Measurements from ENCODE around the gene CDC42EP1.
"Not testable (repeated sequence)": the region's sequence is repeated elsewhere in the genome, so short reads cannot be mapped to it uniquely, and the experiment has no call there.

Gene CDC42EP1

GRCh38 chr22:37534445-37534844, 25.8 kb upstream of the CDC42EP1 start:
- no peak for DNase-seq (ENCODE audit: low read depth)

GRCh38 chr22:37535159-37535558, 25.1 kb upstream of the CDC42EP1 start:
- DNase-seq (ENCODE audit: low read depth), result no peak

- DNase-seq (ENCODE audit: low read depth), result peak; percentile 88
Observed at GRCh38 chr22:37538590-37539357, 21.5 kb upstream of the CDC42EP1 start.

DNA sequence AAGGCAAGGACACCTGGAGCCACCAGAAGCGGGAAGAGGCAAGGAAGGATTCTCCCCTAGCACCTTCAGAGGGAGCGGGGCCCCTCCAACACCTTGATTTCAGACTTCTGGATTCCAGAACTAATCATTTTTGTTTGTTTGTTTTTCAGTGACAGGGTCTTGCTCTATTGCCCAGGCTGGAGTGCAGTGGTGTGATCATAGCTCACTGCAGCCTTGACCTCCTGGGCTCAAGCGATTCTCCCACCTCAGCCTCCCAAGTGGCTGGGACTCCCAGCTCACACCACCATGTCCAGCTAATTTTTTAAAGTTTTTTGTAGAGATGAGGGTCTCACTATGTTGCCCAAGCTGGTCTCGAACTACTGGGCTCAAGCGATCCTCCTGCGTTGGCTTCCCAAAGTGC, 20.5 kb upstream of the CDC42EP1 start:
- DNase-seq (ENCODE audit: low read depth), result not testable (repeated sequence)

- not testable (repeated sequence) for DNase-seq (ENCODE audit: low read depth)
Observed at GRCh38 chr22:37542416-37542815, 17.9 kb upstream of the CDC42EP1 start.

- DNase-seq (ENCODE audit: low read depth), result no peak
Observed at GRCh38 chr22:37542959-37543358, 17.3 kb upstream of the CDC42EP1 start.

GRCh38 chr22:37544955-37545702, 15.2 kb upstream of the CDC42EP1 start:
- DNase-seq (ENCODE audit: low read depth), result no peak

DNA sequence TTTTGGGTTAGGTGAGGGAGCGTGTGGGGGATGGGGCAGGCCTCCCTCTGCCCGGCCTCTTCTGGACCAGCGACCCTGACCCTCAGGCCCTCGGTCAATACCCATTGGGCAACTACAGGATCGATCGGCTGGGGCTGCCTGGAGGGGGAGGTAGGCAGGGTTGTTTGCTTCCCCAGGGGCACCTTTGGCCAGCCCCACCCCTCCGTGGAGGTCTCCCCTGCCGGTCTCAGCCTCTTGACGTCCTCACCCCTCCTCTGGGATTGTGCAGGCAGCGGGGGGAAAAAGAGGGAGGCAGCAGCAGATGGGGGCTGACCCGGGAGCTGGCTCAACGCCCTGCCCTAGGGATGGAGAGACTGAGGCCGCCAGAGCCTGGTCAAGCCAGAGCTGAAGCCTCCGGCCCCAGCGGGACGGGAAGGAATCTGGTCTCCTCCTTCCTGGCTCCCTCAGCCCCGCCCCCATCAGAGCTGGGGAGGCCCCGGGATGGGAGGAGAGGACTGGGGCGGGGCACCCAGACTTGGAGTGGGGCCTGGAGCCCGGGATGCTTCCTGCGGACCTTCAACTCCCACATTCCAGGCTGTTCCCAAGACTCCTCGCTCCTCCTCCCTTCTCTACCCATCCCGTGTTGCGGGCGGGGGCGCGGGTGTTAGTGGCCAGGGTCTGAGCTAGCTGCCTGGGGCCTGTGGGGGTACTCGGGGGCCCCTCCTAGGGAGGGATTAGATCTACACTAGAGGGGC, 14.4 kb upstream of the CDC42EP1 start:
- no peak for DNase-seq (ENCODE audit: low read depth)

DNA sequence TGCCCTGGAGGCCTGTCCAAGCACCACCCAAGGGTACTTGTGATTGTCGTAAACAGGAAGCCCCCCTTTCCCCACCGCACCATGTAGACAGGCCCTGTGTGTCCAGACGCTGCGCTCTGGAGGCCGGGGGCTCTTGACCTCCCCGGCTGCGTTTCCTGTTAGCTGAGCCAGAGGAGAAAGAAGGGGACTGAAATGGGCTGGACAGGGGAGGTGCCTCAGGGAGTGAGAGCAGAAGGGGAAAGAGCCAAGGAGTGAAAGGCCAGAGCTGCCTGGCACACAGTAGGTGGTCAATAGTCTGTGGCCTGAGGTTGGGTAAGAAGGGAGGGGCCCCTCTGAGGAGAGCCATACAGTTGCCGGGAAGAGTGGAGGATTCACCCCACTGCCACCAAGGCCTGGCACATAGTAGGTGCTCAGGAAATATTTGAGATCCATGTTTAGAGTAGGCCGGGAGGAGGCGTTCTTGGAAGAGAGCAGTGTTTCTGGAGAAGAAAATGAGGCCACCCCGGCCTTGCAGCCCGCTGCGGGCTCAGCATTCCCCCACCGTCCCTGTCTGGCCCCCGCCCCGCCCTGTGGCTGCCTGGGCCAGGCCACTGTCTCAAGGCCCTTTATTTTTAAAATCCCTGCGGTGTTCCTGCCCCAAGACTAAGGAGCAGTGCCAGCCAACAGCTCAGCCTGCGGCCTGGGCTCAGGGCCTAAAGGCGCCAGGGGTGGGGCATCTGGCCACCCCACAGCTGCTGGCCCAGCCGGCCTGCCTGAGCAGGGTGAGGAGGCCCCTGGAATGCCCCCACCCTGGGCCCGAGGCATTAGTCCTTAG, 13.6 kb upstream of the CDC42EP1 start:
- DNase-seq (ENCODE audit: low read depth), result no peak

DNA sequence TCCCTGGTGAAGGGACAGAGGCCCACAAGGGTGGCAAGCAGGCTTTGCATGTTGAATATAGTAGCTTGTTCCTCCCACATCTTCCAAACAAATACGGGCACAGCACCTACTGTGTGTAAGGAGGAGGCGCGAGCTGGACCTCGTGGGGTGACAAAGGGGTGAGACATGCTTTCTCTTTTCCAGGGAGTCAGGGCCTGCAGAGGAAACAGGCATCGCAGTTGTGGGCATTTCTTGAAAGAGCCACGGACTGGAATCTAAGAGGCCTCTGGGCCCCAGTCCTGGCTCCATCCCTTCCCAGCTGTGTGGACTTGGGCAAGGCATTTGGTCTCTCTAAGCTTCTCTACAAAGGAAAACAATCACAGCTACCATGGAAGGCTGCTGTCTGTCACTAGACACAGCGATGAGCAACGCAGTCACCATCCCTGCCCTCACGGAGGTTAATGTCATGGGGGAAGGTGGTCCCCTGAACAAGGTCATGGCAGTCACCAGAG, 13.0 kb upstream of the CDC42EP1 start:
- no peak for DNase-seq (ENCODE audit: low read depth)

DNA sequence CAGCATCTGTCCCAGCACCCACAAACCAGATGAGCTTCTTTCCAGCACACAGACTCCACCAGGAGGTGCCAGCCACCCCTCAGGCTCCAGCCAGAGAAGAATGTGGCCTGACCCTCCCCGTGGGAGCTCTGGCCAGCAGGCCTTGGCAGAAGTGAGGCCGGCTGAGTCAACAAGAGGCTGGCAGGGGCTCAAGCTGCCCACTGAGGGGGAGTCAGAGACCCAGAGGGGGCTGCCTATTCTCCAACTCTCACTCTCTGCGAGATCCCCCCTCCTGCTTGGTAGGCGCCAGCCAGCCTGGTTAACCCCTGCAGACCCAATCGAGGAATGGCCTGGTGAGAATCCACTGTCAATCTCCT, 10.6 kb upstream of the CDC42EP1 start:
- DNase-seq (ENCODE audit: low read depth), result no peak

GRCh38 chr22:37550921-37551320, 9.4 kb upstream of the CDC42EP1 start:
- DNase-seq (ENCODE audit: low read depth), result not testable (repeated sequence)

- DNase-seq (ENCODE audit: low read depth), result no peak
Observed at GRCh38 chr22:37551981-37552380, 8.3 kb upstream of the CDC42EP1 start.

DNA sequence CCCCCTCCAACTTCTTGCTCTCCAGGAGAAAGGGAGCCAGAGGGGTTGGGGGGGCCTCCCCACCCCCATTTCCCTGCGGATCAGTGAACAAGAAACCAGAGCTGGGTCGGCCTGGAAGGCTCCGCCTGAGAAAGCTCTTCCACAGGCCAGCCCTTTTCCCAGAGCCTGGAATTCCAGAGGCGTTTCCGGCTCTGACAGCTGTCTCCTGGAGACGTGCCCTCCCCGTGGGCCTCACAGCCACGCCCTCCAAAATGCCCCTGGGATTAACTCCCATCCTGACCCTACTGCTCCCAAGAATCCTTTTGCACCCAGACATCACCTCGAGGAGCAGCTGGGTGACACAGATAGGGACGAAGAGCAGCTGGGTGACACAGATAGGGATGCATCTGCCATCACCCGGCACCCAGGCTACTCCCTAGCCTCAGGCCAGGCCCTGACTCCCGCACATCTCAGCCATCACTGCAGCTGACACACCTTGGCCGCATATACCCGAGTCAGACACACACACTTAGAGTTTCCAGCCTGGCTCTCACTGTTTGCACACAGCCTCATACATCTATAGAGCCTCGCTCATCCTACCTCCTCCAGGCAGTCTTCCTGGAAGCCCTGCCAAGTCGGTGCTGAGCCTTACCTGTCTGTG, 7.6 kb upstream of the CDC42EP1 start:
- no peak for DNase-seq (ENCODE audit: low read depth)

- no peak for DNase-seq (ENCODE audit: low read depth)
Observed at GRCh38 chr22:37553725-37554124, 6.6 kb upstream of the CDC42EP1 start.

DNA sequence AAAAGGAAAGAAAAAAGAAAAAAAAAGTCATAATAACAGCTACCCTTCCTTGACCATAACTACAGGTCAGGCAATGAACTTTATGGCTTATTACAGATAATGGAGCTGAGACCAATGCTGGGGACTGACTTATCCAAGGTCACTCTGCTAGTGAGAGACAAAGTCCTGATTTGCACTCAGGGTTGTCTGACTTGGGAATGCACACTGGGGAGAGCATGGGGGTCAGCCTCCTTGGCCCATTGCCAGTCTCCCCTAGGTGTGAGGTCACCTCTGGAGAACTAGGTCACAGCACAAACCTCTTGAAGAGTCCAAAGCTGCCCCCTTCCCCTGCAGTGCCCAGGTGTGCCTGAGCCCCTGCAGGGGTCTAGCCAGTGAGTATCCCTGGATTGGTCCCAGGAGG, 5.3 kb upstream of the CDC42EP1 start:
- no peak for DNase-seq (ENCODE audit: low read depth)

- no peak for DNase-seq (ENCODE audit: low read depth)
Observed at GRCh38 chr22:37556710-37557109, 3.6 kb upstream of the CDC42EP1 start.

- no peak for DNase-seq (ENCODE audit: low read depth)
Observed at GRCh38 chr22:37557321-37558001, 2.8 kb upstream of the CDC42EP1 start.

- no peak for DNase-seq (ENCODE audit: low read depth)
Observed at GRCh38 chr22:37558815-37559214, 1.5 kb upstream of the CDC42EP1 start.

GRCh38 chr22:37559521-37559900, 769 bp upstream of the CDC42EP1 start:
- no peak for DNase-seq (ENCODE audit: low read depth)
